Keratinocyte (primary cell): ENCODE data around the gene MCRIP2.

Experiments used
- CTCF ChIP-seq, 3 experiments: IDR thresholded peaks in 1 of 3; conservative IDR thresholded peaks in 1 of 3; optimal IDR thresholded peaks in 1 of 3; 2 replicates in 2 of 3; 3 replicates in 1 of 3; pipeline versions ENCODE3 to v1.5.1; 2011; ENCODE audit warnings: low read length in 3 of 3, mild to moderate bottlenecking in 3 of 3, moderate library complexity in 2 of 3, control low read depth in 1 of 3, inconsistent platforms in 1 of 3; ENCODE audit not compliant: insufficient read depth in 2 of 3; ENCODE audit errors: extremely low read depth in 1 of 3
- EZH2 ChIP-seq: IDR thresholded peaks from one replicate; pipeline ENCODE4 v1.6.1; 2012; ENCODE audit warnings: inconsistent platforms, mild to moderate bottlenecking, low read length, moderate library complexity

GRCh38 chr16:595094-595528 is 46.5 kb upstream of the MCRIP2 start:
- TF ChIP-seq CTCF (optimal IDR thresholded peaks at IDR 0.05 in 1 of 3, IDR thresholded peaks at IDR 0.05 in 1 of 3, conservative IDR thresholded peaks at IDR 0.05 in 1 of 3; ENCODE audit: extremely low read depth in 1 of 3, insufficient read depth in 2 of 3, low read length in 3 of 3) (no peak), EZH2 (no peak)
